NCI-H345 treated with DMSO at 0.1 percent for 48 hours (cell line): ENCODE data around the gene MCTP2.
"Not testable (repeated sequence)": the region's sequence is repeated elsewhere in the genome, so short reads cannot be mapped to it uniquely, and the experiment has no call there.

ENCODE experiments used
- DNase-seq: peaks from one replicate; lab custom pipeline; 2025; ENCODE audit not compliant: unreplicated experiment; lab: John Stamatoyannopoulos, UW

MCTP2 gene

GRCh38 chr15:94235646-94236045, 4.3 kb downstream of the MCTP2 start:
- DNase-seq: no peak

GRCh38 chr15:94236608-94237007, 5.2 kb downstream of the MCTP2 start:
- DNase-seq: no peak

GRCh38 chr15:94237903-94238302, 6.5 kb downstream of the MCTP2 start:
- no peak for DNase-seq

GRCh38 chr15:94238539-94239118, 7.3 kb downstream of the MCTP2 start:
- DNase-seq: no peak

GRCh38 chr15:94239474-94239873, 8.1 kb downstream of the MCTP2 start:
- no peak for DNase-seq

- no peak for DNase-seq
Measured at GRCh38 chr15:94240480-94240879, 9.1 kb downstream of the MCTP2 start.

- DNase-seq: no peak
Measured at GRCh38 chr15:94242257-94242656, 10.9 kb downstream of the MCTP2 start.

- DNase-seq: not testable (repeated sequence)
Measured at GRCh38 chr15:94243003-94243402, 11.6 kb downstream of the MCTP2 start.

GRCh38 chr15:94243418-94243817, 12.1 kb downstream of the MCTP2 start:
- no peak for DNase-seq

GRCh38 chr15:94246016-94246415, 14.7 kb downstream of the MCTP2 start:
- DNase-seq: no peak

- DNase-seq: no peak
Measured at GRCh38 chr15:94247789-94248638, 16.7 kb downstream of the MCTP2 start.

GRCh38 chr15:94250801-94251200, 19.4 kb downstream of the MCTP2 start:
- DNase-seq: no peak

GRCh38 chr15:94252223-94252766, 20.9 kb downstream of the MCTP2 start:
- no peak for DNase-seq

- no peak for DNase-seq
Measured at GRCh38 chr15:94252906-94253491, 21.6 kb downstream of the MCTP2 start.

- DNase-seq: no peak
Measured at GRCh38 chr15:94253742-94254141, 22.4 kb downstream of the MCTP2 start.

GRCh38 chr15:94255540-94255939, 24.2 kb downstream of the MCTP2 start:
- DNase-seq: no peak

- DNase-seq: no peak
Measured at GRCh38 chr15:94256511-94256910, 25.1 kb downstream of the MCTP2 start.

GRCh38 chr15:94257776-94258175, 26.4 kb downstream of the MCTP2 start:
- DNase-seq: not testable (repeated sequence)

GRCh38 chr15:94258246-94258645, 26.9 kb downstream of the MCTP2 start:
- DNase-seq: no peak

- no peak for DNase-seq
Measured at GRCh38 chr15:94259121-94259751, 27.9 kb downstream of the MCTP2 start.

- no peak for DNase-seq
Measured at GRCh38 chr15:94259863-94260262, 28.5 kb downstream of the MCTP2 start.
